NK-92 (cell line): ENCODE measurements around the gene AOPEP.

Experiments
- DNase-seq: peaks from one replicate; lab custom pipeline; 2025; ENCODE audit not compliant: unreplicated experiment; lab: John Stamatoyannopoulos, UW

The AOPEP gene

DNA sequence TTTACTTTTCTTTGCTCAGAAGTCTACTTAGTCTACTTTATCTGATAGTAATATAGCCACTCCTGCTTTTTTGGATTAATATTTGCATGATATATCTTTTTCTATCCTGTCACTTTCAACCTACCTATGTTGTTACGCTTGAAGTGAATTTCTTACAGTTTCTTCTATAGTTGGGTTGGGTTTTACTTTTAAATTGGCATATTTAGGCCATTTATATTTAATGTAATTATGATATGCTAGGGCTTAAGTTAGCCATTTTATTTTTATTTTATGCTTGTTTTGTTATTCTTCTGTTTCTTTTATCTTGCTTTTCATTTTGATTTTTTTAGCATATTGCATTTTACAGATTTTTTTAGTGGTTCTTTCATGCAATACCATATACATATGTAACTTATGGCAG is 164.7 kb downstream of the AOPEP start:
- DNase-seq = no peak

DNA sequence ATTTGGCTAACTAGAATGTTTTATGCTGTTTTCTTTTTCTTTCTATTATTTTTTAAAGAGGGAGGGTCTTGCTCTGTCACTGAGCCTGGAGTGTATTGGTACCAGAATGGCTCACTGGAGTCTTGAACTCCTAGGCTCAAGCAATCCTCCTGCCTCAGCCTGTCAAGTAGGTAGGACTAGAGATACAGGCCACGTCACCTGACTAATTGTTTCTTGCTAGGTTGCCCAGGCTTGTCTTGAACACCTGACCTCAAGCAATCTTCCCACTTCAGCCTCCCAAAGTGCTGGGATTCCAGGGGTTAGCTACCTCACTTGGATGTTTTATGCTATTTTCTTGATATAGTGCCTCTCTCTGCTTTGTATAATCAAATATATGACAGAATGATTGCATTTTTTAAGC is 166.2 kb downstream of the AOPEP start:
- no peak for DNase-seq

DNA sequence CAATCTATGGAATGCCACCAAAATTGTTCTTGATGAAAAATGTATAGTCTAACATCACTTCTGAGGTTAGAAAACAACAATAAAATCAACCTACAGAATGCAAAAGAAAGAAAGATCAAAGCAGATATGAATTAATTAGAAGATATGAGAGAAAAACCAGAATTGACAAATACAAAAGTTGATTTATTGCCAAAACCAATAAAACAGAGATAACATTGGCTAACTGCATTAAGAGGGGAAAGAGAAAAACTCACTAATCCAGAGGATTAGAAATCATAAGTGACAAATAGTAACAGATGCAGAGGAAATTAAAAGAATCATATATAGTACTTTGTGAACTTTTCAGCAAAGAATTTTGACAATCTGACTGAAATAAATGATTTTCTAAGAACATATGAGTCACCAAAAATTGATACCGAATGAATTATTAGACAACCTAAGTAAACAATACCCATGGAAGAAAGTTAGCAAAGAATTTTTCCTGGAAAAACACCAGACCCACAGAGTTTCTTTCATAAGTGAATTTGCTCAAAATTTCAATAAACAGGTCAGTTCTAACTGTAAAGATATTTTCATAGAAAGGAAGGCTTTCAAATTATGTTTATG is 167.7 kb downstream of the AOPEP start:
- DNase-seq = no peak

DNA sequence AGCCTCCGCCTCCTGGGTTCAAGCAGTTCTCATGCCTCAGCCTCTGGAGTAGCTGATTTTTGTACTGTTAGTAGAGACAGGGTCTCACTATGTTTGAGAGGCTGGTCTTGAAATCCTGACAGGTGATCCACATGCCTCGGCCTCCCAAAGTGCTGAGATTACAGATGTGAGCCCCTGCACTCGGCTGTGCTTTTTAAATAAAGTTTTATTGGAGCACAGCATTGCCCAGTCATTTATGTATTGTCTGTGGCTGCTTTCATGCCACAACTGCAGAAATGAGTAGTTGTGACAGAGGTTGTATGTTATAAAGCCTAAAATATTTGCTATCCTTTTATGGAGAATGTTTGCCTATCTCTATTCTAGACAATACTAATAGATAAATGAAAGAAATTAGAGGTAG is 169.2 kb downstream of the AOPEP start:
- no peak for DNase-seq

DNA sequence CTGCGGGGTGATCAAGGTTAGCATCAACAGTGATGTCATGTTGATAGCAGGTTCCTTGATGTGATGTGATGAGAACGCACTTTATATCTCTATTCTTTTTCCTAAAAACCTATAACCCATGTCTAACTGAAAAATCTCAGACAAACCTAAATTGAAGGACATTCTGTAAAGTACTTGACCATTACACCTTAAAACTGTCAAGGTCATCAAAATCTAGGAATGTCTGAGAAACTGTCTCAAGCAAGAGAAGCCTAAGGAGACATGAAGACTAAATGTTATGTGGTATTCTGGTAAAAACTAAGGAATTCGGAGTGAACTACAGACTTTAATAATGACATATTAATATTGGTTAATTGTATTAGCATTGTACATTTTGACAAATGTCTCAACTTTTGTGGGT is 170.0 kb downstream of the AOPEP start:
- DNase-seq = no peak

DNA sequence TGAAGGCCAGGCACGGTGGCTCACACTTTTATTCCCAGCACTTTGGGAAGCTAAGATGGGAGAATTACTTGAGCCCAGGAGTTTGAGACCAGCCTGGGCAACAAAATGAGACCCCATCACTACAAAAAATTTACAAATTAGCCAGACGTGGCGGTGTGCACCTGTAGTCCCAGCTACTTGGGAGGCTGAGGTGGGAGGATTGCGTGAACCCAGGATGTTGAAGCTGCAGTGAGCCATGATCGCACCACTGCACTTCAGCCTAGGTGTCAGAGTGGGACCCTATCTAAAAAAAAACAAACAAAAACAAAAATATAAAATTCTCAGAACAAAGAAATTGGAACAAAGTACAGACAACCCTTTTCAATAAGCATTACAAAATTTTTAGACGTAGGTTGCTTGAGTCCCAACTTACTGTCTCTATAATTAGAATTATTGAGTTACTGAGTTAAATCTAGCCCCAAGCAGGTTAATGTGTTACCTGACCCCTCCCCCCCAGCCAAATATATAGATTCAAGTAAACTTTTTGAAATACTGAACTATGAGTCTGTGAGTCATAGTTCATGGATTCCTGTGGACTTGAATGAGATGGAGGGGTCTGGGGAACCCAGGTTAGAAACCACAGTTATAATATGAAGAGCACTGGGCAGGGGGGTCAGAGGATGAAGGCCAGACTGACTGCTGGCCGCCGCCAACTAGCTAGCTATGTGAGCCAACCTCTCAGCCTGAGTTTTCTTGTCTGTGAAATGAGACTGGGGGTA is 173.1 kb downstream of the AOPEP start:
- no peak for DNase-seq

DNA sequence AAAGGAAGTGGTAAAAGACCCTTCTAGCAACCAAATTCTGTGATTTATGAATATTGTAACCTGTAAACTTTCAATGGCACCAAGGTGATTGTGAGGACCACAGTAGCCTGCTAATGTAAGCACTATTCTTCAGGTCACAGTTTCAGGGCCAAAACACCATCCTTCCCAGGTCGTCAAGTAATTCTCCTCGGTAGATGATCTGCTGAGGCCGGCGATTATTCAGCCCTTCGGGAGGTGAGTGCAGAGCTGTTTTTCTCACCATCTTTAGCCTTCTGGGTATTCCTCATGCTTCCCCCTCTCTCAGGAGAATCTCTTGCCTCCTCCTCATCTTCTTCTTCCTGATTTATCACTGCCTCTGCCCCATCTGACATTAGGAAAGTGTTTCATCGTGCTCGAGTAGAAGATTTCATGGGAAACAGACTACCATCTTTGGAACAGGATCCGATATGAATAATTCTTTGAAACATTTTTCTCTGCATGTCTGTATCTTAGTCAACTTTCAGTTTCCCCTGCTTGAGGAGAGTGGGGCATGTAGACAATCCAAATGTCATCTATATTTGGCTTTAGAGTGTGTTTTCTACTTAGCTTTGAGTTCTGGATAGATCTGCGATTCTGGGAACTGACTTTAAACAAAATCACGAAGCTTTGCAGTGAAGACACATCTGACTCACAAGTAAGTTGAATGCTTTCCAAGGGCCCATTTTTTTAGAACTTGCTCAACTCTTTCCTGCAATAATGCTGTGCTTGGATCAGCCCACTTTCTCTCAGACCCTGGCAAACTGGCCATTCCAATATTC is 173.9 kb downstream of the AOPEP start:
- DNase-seq = no peak

DNA sequence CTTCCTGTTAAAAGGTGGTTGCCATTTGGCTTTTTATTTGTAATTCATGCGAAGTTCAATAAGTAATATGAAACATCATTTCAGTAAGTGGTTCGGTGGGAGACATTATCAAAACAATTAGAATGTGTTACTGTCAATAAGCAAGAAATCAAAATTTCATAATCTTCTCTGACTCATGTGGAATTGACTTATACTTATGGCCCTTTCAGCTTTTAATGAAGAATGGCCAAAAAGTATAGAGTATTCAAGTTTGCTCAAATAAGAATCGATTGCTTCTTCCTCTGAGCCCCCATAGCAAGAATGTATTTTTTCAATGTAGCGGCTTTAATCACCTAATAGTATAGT is 174.5 kb downstream of the AOPEP start:
- DNase-seq = no peak

DNA sequence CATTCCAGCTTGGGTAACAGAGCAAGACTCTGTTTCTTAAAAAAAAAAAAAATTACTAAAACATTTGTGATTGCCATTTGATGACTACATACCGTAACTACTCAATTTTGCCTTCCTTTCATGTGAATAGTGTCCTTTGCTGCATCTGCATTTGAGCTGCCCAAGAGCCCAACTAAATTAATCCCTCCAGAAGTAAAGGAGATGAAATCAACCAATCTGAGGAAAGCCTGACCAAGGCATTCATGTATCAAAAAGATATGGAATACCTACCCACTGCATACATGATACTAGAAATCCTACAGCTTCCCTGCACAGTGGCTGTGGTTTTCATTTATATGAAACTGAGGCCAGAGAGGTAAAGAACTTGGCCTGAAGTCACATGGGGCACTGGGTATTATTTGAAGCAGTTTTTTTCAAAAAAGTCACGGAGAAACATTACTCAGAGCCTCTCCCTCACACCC is 177.5 kb downstream of the AOPEP start:
- no peak for DNase-seq

DNA sequence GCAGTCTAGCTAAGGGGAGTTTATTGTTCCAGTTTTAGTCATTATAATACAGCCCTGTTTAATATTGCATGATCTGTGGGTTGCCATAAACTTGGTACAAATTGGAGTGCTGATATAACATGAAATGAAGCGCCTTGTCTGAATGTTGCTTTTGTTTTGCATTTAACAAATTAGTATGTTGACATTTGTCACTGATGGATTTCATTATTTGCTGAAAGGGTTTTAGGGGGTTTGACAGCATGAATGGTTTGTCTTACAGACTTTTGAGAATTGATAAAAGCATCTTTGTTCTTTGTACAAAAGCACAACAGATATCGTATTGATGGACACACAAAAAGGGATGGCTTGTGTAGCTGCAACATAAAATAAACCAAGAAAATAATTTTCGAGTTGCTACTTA is 178.3 kb downstream of the AOPEP start:
- no peak for DNase-seq

DNA sequence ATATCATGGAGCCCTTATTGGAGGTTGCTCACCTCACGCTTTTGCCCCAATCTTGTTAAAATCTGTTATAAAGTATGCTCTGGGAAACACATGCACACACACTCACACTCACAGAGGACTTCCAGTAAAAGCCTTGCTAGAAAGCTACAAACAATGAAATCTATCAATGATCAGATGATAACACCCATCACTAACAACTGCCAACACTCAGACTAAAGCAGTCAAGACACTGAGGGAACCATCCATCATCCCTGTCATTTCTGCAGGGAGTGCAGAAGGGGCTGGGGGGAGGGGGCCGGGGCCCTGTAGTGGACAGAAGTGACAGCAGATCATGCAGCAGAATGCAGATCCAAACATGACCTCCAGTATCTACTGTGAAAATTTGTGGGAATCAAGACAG is 179.1 kb downstream of the AOPEP start:
- no peak for DNase-seq

DNA sequence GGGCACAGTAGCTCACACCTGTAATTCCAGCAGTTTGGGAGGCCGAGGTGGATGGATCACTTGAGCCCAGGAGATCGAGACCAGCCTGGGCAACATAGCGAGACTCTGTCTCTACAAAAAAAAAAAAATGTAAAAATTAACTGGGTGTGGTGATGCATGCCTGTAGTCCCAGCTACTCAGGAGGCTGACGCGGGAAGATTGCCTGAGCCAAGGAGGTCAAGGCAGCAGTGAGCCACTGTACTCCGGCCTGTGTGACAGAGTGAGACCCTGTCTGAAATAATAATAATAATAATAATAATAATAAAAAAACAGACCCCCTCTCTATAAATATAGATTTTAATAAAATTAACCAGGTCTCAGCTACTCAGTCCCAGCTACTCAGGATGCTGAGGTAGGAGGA is 179.7 kb downstream of the AOPEP start:
- DNase-seq = no peak

DNA sequence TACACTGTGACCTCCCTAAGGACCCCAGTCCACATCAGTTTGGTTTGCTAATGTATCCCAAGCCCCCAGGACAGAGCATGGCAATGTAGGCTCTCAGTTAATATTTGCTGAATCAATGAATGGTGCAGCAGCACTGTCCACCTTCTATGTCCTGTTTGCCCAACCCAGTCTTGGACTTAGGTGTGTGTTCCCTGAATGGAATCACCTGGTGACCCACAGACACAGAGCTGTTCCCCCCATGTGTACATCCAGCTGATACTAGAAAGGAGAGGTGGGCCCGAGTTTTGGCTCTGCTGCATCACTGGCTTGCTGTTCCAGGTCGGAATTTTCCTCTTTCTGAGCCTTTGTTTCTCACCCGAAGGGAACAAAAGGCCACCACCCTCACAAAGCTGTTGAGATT is 180.2 kb downstream of the AOPEP start:
- DNase-seq = no peak

DNA sequence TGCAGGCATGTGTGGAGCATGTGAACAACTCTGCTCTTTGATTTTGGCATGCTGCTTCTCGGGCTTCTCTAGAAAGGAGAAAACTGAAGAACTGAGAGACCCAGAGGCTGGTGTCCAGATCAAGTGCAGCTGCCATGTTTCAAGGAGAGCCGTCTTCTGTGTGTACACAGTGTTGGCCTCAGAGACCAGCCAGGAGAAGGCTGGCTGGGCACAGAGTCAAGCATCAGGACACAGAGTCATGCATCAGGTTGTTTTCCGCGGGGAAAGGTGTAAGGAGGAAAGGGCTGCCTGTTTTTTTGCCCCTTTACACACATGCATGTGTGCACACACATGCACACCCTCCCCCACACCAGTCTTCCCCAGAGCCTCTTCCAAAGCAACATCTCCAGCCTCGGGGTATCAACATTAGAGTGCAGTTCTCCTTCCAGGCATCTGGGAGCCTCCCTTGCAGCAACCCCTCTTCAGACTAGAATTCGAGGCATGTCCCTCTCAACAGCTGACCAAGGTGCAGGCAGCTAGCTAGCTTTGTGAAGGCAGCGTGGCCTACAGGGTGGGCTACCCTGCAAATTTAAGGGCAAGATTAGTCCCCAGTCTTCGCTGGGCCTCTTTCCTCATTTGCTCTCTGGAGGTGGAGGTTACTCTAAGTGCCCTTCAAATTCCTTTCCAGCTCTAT is 180.9 kb downstream of the AOPEP start:
- DNase-seq = no peak

DNA sequence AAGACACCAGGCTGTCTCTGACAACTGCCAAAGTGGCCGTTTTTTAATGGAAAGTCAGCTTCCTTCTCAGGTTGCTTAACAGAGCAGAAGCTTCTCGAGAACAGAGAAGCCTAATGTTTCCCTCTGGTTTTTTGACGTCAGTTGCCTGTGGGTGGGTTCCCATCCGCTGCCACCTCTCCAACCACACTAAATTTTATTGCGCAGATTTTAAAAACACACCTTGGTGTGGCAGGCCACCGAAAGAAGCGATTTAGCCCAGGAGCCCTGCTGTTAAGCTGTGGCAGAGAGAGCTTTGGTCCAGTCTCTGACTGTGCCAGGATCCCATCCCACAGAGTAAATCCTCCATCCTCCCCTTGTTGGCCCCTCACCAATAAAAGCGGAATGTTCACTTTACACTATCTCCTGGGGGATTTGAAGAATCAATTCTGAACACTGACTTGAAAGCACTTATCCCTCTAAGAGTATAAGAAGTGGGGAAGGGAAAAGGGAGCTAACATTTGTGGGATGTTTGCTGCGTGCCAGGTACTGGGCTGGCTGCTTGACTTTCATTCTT is 181.6 kb downstream of the AOPEP start:
- DNase-seq = no peak

DNA sequence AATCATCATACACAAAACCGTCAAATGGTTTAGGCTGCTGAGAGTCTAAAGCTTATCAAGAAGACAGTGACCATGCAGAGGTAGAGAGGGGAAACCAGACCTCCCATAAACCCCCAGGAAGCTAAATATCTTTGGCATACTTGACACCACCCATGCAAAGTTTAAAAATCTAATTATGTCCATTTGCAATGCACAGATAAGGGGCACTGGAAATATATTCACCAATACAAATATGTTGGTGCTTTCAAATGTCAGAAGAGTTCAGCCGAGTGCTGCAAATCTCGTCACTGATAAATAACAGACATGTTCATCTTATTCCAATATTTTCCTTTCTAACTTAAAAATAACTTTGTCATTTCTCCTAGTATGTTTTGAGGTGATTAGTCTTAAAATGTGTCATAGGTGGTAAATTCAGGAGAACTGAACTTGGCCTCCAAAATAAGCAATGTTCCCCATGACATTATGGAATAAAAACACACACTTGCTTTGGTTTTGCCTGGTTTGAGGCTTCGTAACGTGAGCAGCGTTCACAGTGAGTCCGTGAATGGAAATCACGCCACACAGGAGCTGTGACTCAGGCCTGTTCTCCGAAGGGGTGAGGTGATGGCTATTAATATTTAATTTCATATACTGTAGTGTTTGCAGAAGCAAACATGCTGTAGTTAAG is 182.2 kb downstream of the AOPEP start:
- no peak for DNase-seq

DNA sequence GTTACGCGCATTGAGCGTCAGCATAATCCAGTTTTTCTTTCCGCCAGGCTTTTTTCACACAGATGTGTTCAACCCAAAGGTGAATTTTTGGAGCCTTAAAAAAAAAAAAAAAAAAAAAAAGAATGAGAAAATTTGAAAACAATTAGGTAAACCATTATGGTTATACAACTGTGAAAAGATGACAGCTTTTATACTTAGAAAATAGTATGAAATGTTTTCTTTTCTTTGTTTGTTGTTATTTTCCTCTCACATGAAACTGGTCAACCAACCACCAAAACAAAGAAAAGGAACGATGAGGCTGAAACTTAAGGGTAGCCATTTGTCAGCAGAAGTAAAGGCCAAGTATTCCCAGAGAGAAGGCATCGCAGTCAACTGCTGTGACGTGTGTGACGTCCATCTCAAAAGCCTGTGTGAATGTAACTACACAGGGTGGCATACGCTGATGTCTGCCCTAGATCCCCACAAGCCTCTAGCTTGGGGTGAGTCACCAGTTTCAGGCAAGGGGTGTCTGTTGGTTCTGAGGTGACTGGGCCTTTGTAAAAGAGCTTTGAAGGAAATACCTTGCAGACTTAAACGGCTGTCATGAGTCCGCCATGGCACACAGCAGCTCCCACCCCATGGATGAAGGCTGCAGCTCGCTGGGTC is 182.9 kb downstream of the AOPEP start:
- DNase-seq = no peak

DNA sequence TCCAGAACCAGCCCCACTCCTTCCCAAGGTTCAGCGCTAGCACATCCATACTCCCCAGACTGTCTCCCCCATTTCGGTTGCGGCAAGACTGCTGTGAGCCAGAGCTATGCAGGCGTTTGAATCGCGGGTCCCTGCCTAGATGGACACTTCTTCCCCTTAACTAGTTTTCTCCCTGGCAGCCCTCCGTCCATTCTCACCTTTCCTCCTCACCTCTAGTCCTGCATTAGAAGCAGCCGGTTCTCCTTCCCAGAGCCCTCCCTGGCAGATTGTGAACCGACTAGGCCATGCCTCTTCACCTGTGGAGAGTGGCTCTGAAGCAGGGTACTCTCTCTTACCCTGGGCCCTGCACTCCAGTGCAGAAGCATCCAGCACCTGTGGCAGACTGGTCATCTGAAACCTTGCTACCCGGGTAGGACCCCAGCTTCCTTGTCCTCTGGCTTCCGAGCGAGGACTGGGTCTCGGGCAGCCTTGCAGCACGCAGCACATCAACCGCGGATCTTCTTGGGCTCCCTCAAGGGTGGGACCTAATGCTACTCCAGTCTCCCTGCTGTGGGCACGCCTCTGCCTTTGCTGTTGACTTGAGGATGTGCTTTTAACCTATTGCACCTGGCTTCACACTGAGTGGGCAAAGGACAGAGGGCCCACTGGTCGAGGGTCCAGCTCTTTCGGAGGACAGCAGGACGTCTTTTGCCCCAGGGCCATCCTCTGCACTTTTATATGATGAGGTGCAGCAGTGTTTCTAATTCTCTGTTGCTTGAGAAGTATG is 183.6 kb downstream of the AOPEP start:
- no peak for DNase-seq

DNA sequence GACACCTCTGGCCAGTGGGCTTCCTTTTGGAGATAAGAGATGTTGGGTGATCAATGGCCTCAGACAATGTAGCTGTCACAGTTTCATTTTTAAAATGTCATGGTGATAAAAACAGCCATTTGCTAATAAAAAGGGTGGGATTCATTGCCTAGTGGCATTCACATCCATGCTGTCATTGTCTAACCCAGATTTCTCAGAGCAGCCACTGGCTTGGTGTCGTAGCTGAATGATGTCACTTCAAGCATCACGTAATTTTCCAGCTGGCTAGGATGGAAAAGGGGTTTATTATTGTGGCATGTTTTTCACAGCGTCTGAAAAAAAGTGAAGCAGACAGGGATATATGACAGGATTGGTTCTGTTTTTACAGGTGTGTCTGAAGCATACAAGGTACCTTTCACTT is 184.7 kb downstream of the AOPEP start:
- no peak for DNase-seq
